CD4-positive, alpha-beta T cell (primary cell): ENCODE measurements around the gene ANKRD44. TPM values are rescaled to one million over a fixed set of nuclear protein-coding genes. Genes with fewer than 3 reads are reported as not detected.

Experiments used
- ATAC-seq: fragments of 200-7000 bp; cut with Tn5 transposase; one replicate; pipeline ENCODE4 v1.10.0; 2022; ENCODE audit warnings: mild to moderate bottlenecking; ENCODE audit not compliant: poor library complexity
- CTCF ChIA-PET: fragments of 350-600 bp; sonication (Branson Sonifier 250); formaldehyde crosslinking; loops from one replicate; lab custom pipeline; 2021; ENCODE audit warnings: antibody characterized with exemption, inconsistent platforms; lab: Charles Lee
- POLR2A ChIA-PET: fragments of 350-600 bp; sonication (Branson Sonifier 250); formaldehyde crosslinking; loops from one replicate; lab custom pipeline; 2021; ENCODE audit warnings: antibody characterized with exemption, inconsistent platforms; lab: Charles Lee
- DNase-seq, 14 experiments: peaks; one replicate each; pipeline ENCODE4 v3.0.0-alpha.2; 2013 to 2020; ENCODE audit warnings: mixed read lengths in 2 of 14
- H3K27ac ChIP-seq, 2 donors: one replicate each; pipeline versions ENCODE4 v1.5.1 to v1.7.0; 2013; ENCODE audit warnings: low read length in 2 of 2, low read depth in 1 of 2, mild to moderate bottlenecking in 1 of 2
- H3K27me3 ChIP-seq, 2 experiments: 1 replicate in 1 of 2; 2 replicates in 1 of 2; pipeline versions ENCODE4 v1.6.1 to v1.7.0; 2013; ENCODE audit warnings: low read length in 2 of 2, control low read depth in 1 of 2, mild to moderate bottlenecking in 1 of 2, moderate library complexity in 1 of 2; ENCODE audit not compliant: insufficient read depth in 2 of 2, control insufficient read depth in 1 of 2
- H3K36me3 ChIP-seq: one replicate; pipeline ENCODE4 v1.6.1; 2013; ENCODE audit warnings: low read length, control low read depth; ENCODE audit not compliant: insufficient read depth
- H3K4me1 ChIP-seq: one replicate; pipeline ENCODE4 v1.6.1; 2013; ENCODE audit warnings: low read length, control low read depth; ENCODE audit not compliant: insufficient read depth
- H3K4me3 ChIP-seq: one replicate; pipeline ENCODE4 v1.5.1; 2013; ENCODE audit warnings: mild to moderate bottlenecking, low read length, moderate library complexity
- H3K9me3 ChIP-seq, 2 experiments: 1 replicate in 1 of 2; 2 replicates in 1 of 2; pipeline versions ENCODE4 v1.6.1 to v1.7.0; 2013; ENCODE audit warnings: low read length in 2 of 2, mild to moderate bottlenecking in 2 of 2, control low read depth in 1 of 2, moderate library complexity in 1 of 2; ENCODE audit not compliant: control insufficient read depth in 1 of 2, insufficient read depth in 1 of 2
- H3K27ac Mint-ChIP-seq: one replicate; pipeline ENCODE4 v1.8.0; 2020; ENCODE audit warnings: mixed read lengths
- H3K27me3 Mint-ChIP-seq: one replicate; pipeline ENCODE4 v1.8.0; 2021; ENCODE audit warnings: mixed read lengths
- H3K36me3 Mint-ChIP-seq: one replicate; pipeline ENCODE4 v1.8.0; 2021; ENCODE audit warnings: low read depth, mixed read lengths
- H3K4me1 Mint-ChIP-seq: one replicate; pipeline ENCODE4 v1.8.0; 2021; ENCODE audit warnings: low read depth, mixed read lengths
- H3K4me3 Mint-ChIP-seq: one replicate; pipeline ENCODE4 v1.8.0; 2020; ENCODE audit warnings: mild to moderate bottlenecking, mixed read lengths
- H3K9me3 Mint-ChIP-seq: one replicate; pipeline ENCODE4 v1.8.0; 2020; ENCODE audit warnings: mixed read lengths
- CTCF ChIP-seq: fragments of 200-600 bp; IDR thresholded peaks from one replicate; pipeline ENCODE4 v1.8.0; 2022; ENCODE audit warnings: antibody characterized with exemption, mild to moderate bottlenecking
- intact Hi-C, 2 experiments: fragments of 100-400 bp; cut with DNase I in 1 of 2; cut with micrococcal nuclease in 1 of 2; formaldehyde crosslinking; loops; one replicate each; pipeline versions ENCODE4 v1.15.1 to v1.9.0; 2023 to 2025; cut with DNase I, micrococcal nuclease
- total RNA-seq, 174 experiments: library from RNA in 2 of 174; stranded (reverse) in 2 of 174; gene quantifications; one replicate each; pipeline ENCODE4 v1.2.3 and lab custom pipeline; 2021 to 2026

Gene ANKRD44
- total RNA-seq, 2 experiments from 2014 or later, result 170 to 186 TPM

- H3K9me3 ChIP-seq, result no peaks in the 10 kb centered on the region
- intact Hi-C loops, result no loop called here
- H3K4me3 Mint-ChIP-seq, result no peak overlapping the region
- H3K27ac Mint-ChIP-seq, result peak overlapping the region; percentile 74
- peaks cover 9% of the 10 kb centered on the region for H3K4me1 ChIP-seq
- no peak overlapping the region for H3K27ac ChIP-seq
- peaks cover 92% of the 10 kb centered on the region for H3K36me3 Mint-ChIP-seq
- no peaks in the 10 kb centered on the region for H3K27me3 Mint-ChIP-seq
- ChIA-PET CTCF (no interaction called here), POLR2A (no interaction called here)
- ATAC-seq (no peak), DNase-seq (no peak)
- no peaks in the 10 kb centered on the region for H3K27me3 ChIP-seq
- H3K4me3 ChIP-seq, result no peak overlapping the region
- H3K9me3 Mint-ChIP-seq, result no peaks in the 10 kb centered on the region
- H3K36me3 ChIP-seq, result peaks cover 84% of the 10 kb centered on the region
- no peak for TF ChIP-seq CTCF
- peaks cover 34% of the 10 kb centered on the region for H3K4me1 Mint-ChIP-seq
These were observed 280.5 kb downstream of the ANKRD44 start for GRCh38 chr2:197030090-197030489.

- no peak overlapping the region for H3K4me3 ChIP-seq
- H3K9me3 ChIP-seq, result no peaks in the 10 kb centered on the region
- DNase-seq, result no peak
- intact Hi-C loops, result no loop called here
- H3K4me1 ChIP-seq, result peaks cover 9% of the 10 kb centered on the region
- Mint-ChIP-seq H3K27me3 (no peaks in the 10 kb centered on the region), H3K4me3 (no peak overlapping the region), H3K4me1 (peaks cover 22% of the 10 kb centered on the region), H3K9me3 (no peaks in the 10 kb centered on the region), H3K27ac (peak overlapping the region; percentile 74), H3K36me3 (peaks cover 92% of the 10 kb centered on the region)
- POLR2A ChIA-PET, result interaction anchor here (1.3 to 1.4 kb wide), 2 partner anchors 9 to 406 kb away, joined by 3 to 6 read pairs; partner anchors contain the start of gene SF3B1
- H3K27ac ChIP-seq, result no peak overlapping the region
- H3K27me3 ChIP-seq, result no peaks in the 10 kb centered on the region
- no peak for TF ChIP-seq CTCF
- peaks cover 84% of the 10 kb centered on the region for H3K36me3 ChIP-seq
- ATAC-seq, result no peak
- CTCF ChIA-PET, result interaction anchor here (1.6 kb wide), 1 partner anchor 14 kb away, joined by 4 read pairs; no protein-coding TSS in a partner anchor
These were observed 281.9 kb downstream of the ANKRD44 start for GRCh38 chr2:197028633-197029032.

- H3K36me3 ChIP-seq, result peaks cover 84% of the 10 kb centered on the region
- no peaks in the 10 kb centered on the region for H3K9me3 ChIP-seq
- peak overlapping the region; percentile 74 for H3K27ac Mint-ChIP-seq
- H3K27ac ChIP-seq, result no peak overlapping the region
- H3K27me3 Mint-ChIP-seq, result no peaks in the 10 kb centered on the region
- no peak for TF ChIP-seq CTCF
- H3K36me3 Mint-ChIP-seq, result peaks cover 92% of the 10 kb centered on the region
- no peaks in the 10 kb centered on the region for H3K9me3 Mint-ChIP-seq
- H3K27me3 ChIP-seq, result no peaks in the 10 kb centered on the region
- no peak for ATAC-seq
- H3K4me3 Mint-ChIP-seq, result no peak overlapping the region
- H3K4me3 ChIP-seq, result no peak overlapping the region
- CTCF ChIA-PET, result interaction anchor here (1.6 kb wide), 1 partner anchor 14 kb away, joined by 4 read pairs; no protein-coding TSS in a partner anchor
- H3K4me1 Mint-ChIP-seq, result peaks cover 18% of the 10 kb centered on the region
- peaks cover 9% of the 10 kb centered on the region for H3K4me1 ChIP-seq
- POLR2A ChIA-PET, result interaction anchor here (1.3 to 1.4 kb wide), 2 partner anchors 9 to 406 kb away, joined by 3 to 6 read pairs; partner anchors contain the start of gene SF3B1
- no peak for DNase-seq
- intact Hi-C loops, result no loop called here
These were observed 282.4 kb downstream of the ANKRD44 start for GRCh38 chr2:197028230-197028629.
